Measurements from ENCODE around the gene SLC22A2.

GRCh38 chr6:160217863-160218262, 40.8 kb downstream of the SLC22A2 start:
- TF ChIP-seq CTCF (IDR thresholded peaks at IDR 0.05; ENCODE audit: insufficient read depth, low read depth, low read length) (no peak), EZH2 (IDR thresholded peaks at IDR 0.05; ENCODE audit: insufficient read depth, low read length) (no peak)

Measured in astrocyte (in vitro differentiated cells and primary cell).